HCT116 (cell line): ENCODE data around the gene PFKFB3.
A peak's percentile ranks its signal among the peaks of the same experiment; 100 is the strongest.

ENCODE experiments used
- CEBPB ChIP-seq: IDR thresholded peaks from 2 replicates; pipeline ENCODE4 v1.6.1; 2012; ENCODE audit warnings: low read depth
- EZH2 ChIP-seq: fragments of 200-600 bp; sonication (generic); IDR thresholded peaks from 2 replicates; pipeline ENCODE4 v1.6.1; 2017; ENCODE audit warnings: antibody characterized with exemption, mixed run types
- EZH2phosphoT487 ChIP-seq: fragments of 200-600 bp; IDR thresholded peaks from 2 replicates; pipeline ENCODE4 v1.6.1; 2018; ENCODE audit warnings: antibody characterized with exemption, borderline replicate concordance
- JUND ChIP-seq: IDR thresholded peaks from 2 replicates; pipeline ENCODE4 v1.6.1; 2012
- POLR2A ChIP-seq: IDR thresholded peaks from 2 replicates; pipeline ENCODE4 v1.7.0; 2011; ENCODE audit warnings: borderline replicate concordance; ENCODE audit not compliant: insufficient read depth, insufficient read length; ENCODE audit errors: extremely low read depth
- POLR2AphosphoS5 ChIP-seq: IDR thresholded peaks from 2 replicates; pipeline ENCODE4 v1.6.1; 2011; ENCODE audit warnings: mild to moderate bottlenecking, low read depth, low read length, moderate library complexity
- SIN3A ChIP-seq: IDR thresholded peaks from 2 replicates; pipeline ENCODE4 v1.6.1; 2012; ENCODE audit warnings: low read depth
- SRF ChIP-seq: IDR thresholded peaks from 2 replicates; pipeline ENCODE4 v1.6.1; 2012; ENCODE audit warnings: low read depth
- YY1 ChIP-seq: IDR thresholded peaks from 2 replicates; pipeline ENCODE4 v1.6.1; 2011; ENCODE audit warnings: low read length, low read depth, moderate library complexity, mild to moderate bottlenecking; ENCODE audit not compliant: insufficient replicate concordance; ENCODE audit errors: extremely low read depth
- ZNF274 ChIP-seq: fragments of 200-500 bp; sonication (Bioruptor generic); IDR thresholded peaks from 2 replicates; pipeline ENCODE4 v1.6.1; 2014; ENCODE audit warnings: mild to moderate bottlenecking, low read depth, low read length, inconsistent platforms
- TF ChIP-seq, protein P1 (sequence below): IDR thresholded peaks from 2 replicates; pipeline ENCODE4 v1.6.1; 2012
- TF ChIP-seq, protein P2 (sequence below), 3 experiments: fragments of 200-600 bp in 1 of 3; sonication (generic) in 1 of 3; IDR thresholded peaks in 2 of 3; conservative IDR thresholded peaks in 1 of 3; 2 replicates each; pipeline ENCODE4 v1.5.1; 2012 to 2017; ENCODE audit warnings: low read depth in 2 of 3, low read length in 2 of 3, antibody characterized with exemption in 1 of 3, borderline replicate concordance in 1 of 3, control low read depth in 1 of 3, mild to moderate bottlenecking in 1 of 3, mixed read lengths in 1 of 3, mixed run types in 1 of 3, moderate library complexity in 1 of 3; ENCODE audit not compliant: insufficient read depth in 1 of 3
- TF ChIP-seq, protein P3 (sequence below): IDR thresholded peaks from 2 replicates; pipeline ENCODE4 v1.6.1; 2012
- TF ChIP-seq, protein P4 (sequence below): IDR thresholded peaks from 2 replicates; pipeline ENCODE4 v1.6.1; 2012; ENCODE audit warnings: low read depth

DNA sequence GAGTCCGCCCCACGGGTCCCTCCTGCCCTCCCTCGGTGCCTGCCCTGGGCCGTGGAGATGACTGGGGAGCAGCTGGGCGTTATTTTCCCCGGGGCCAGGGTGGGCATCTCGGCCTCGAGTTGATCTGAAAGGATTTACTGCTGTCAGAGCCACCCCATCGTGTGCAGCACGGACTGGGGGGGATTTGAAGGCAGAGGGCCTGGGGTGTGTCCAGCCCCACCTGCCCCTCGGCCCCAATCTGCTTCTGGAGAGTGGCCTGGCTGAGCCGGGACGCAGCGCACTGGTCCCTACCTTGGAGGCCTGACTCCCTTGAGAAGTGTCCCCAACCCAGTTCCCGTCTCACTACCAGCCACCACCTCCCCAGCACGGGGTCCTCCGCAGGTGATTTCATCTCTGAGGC is 24.2 kb upstream of the PFKFB3 start:
- TF ChIP-seq, protein P1, sequence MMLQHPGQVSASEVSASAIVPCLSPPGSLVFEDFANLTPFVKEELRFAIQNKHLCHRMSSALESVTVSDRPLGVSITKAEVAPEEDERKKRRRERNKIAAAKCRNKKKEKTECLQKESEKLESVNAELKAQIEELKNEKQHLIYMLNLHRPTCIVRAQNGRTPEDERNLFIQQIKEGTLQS: no peak
- TF ChIP-seq, protein P2, sequence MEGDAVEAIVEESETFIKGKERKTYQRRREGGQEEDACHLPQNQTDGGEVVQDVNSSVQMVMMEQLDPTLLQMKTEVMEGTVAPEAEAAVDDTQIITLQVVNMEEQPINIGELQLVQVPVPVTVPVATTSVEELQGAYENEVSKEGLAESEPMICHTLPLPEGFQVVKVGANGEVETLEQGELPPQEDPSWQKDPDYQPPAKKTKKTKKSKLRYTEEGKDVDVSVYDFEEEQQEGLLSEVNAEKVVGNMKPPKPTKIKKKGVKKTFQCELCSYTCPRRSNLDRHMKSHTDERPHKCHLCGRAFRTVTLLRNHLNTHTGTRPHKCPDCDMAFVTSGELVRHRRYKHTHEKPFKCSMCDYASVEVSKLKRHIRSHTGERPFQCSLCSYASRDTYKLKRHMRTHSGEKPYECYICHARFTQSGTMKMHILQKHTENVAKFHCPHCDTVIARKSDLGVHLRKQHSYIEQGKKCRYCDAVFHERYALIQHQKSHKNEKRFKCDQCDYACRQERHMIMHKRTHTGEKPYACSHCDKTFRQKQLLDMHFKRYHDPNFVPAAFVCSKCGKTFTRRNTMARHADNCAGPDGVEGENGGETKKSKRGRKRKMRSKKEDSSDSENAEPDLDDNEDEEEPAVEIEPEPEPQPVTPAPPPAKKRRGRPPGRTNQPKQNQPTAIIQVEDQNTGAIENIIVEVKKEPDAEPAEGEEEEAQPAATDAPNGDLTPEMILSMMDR (IDR thresholded peaks at IDR 0.05 in 2 of 3, conservative IDR thresholded peaks at IDR 0.05 in 1 of 3; ENCODE audit: borderline replicate concordance in 1 of 3, insufficient read depth in 1 of 3, low read depth in 2 of 3, low read length in 2 of 3): no peak
- TF ChIP-seq, protein P3, sequence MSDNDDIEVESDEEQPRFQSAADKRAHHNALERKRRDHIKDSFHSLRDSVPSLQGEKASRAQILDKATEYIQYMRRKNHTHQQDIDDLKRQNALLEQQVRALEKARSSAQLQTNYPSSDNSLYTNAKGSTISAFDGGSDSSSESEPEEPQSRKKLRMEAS: no peak
- TF ChIP-seq SRF: no peak
- no peak for TF ChIP-seq SIN3A
- no peak for TF ChIP-seq CEBPB
- TF ChIP-seq POLR2A: no peak
- TF ChIP-seq, protein P4, sequence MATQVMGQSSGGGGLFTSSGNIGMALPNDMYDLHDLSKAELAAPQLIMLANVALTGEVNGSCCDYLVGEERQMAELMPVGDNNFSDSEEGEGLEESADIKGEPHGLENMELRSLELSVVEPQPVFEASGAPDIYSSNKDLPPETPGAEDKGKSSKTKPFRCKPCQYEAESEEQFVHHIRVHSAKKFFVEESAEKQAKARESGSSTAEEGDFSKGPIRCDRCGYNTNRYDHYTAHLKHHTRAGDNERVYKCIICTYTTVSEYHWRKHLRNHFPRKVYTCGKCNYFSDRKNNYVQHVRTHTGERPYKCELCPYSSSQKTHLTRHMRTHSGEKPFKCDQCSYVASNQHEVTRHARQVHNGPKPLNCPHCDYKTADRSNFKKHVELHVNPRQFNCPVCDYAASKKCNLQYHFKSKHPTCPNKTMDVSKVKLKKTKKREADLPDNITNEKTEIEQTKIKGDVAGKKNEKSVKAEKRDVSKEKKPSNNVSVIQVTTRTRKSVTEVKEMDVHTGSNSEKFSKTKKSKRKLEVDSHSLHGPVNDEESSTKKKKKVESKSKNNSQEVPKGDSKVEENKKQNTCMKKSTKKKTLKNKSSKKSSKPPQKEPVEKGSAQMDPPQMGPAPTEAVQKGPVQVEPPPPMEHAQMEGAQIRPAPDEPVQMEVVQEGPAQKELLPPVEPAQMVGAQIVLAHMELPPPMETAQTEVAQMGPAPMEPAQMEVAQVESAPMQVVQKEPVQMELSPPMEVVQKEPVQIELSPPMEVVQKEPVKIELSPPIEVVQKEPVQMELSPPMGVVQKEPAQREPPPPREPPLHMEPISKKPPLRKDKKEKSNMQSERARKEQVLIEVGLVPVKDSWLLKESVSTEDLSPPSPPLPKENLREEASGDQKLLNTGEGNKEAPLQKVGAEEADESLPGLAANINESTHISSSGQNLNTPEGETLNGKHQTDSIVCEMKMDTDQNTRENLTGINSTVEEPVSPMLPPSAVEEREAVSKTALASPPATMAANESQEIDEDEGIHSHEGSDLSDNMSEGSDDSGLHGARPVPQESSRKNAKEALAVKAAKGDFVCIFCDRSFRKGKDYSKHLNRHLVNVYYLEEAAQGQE: no peak
- TF ChIP-seq YY1: no peak
- no peak for TF ChIP-seq EZH2
- TF ChIP-seq EZH2phosphoT487: no peak
- TF ChIP-seq ZNF274: no peak
- TF ChIP-seq JUND: no peak
- peak; percentile 42; the same call in 1 of the 2 replicates for TF ChIP-seq POLR2AphosphoS5
